ENCODE measurements around the gene MCL1.

DNA sequence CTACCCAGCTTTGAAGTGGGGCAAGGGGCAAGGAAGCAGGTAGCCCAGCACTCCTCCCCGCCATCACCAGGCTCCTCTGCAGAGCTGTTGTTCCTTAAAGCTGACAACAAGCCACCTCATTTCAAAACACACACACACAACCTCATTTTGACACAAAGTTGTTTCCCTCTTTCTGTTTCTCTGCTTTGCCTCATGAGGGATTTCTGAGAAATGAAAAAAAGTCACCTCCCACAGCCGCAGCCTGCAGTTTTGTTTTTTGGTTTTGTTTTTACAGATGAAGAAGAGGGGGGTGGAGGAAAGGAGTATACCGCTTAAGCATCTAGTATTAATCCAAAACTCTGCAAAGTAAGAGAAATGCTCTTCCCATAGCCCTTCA is 12.1 kb downstream of the MCL1 start:
- no peak for TF ChIP-seq POLR2A (IDR thresholded peaks at IDR 0.05; ENCODE audit: extremely low read depth, insufficient read length)
- TF ChIP-seq, protein P1, sequence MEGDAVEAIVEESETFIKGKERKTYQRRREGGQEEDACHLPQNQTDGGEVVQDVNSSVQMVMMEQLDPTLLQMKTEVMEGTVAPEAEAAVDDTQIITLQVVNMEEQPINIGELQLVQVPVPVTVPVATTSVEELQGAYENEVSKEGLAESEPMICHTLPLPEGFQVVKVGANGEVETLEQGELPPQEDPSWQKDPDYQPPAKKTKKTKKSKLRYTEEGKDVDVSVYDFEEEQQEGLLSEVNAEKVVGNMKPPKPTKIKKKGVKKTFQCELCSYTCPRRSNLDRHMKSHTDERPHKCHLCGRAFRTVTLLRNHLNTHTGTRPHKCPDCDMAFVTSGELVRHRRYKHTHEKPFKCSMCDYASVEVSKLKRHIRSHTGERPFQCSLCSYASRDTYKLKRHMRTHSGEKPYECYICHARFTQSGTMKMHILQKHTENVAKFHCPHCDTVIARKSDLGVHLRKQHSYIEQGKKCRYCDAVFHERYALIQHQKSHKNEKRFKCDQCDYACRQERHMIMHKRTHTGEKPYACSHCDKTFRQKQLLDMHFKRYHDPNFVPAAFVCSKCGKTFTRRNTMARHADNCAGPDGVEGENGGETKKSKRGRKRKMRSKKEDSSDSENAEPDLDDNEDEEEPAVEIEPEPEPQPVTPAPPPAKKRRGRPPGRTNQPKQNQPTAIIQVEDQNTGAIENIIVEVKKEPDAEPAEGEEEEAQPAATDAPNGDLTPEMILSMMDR (IDR thresholded peaks at IDR 0.05; ENCODE audit: low read depth, low read length) = no peak
- TF ChIP-seq MYC (IDR thresholded peaks at IDR 0.05; ENCODE audit: low read depth, low read length) = no peak
- TF ChIP-seq, protein P2, sequence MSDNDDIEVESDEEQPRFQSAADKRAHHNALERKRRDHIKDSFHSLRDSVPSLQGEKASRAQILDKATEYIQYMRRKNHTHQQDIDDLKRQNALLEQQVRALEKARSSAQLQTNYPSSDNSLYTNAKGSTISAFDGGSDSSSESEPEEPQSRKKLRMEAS (IDR thresholded peaks at IDR 0.05; ENCODE audit: low read depth, low read length) = no peak
